GM21619 (cell line): Measurements from ENCODE around the gene KCNJ9.
"Not testable (repeated sequence)": the region's sequence is repeated elsewhere in the genome, so short reads cannot be mapped to it uniquely, and the experiment has no call there.

Experiments
- ATAC-seq: cut with Tn5 transposase; IDR thresholded peaks from one replicate; pipeline ENCODE4 v1.9.1; 2021; ENCODE audit not compliant: unreplicated experiment

The KCNJ9 gene

GRCh38 chr1:160124705-160125478 lies 43.6 kb downstream of the KCNJ9 start:
- no peak for ATAC-seq

GRCh38 chr1:160125746-160126145 lies 44.4 kb downstream of the KCNJ9 start:
- ATAC-seq, result no peak

- ATAC-seq, result not testable (repeated sequence)
Measured at GRCh38 chr1:160126342-160126741, 45.0 kb downstream of the KCNJ9 start.

- no peak for ATAC-seq
Measured at GRCh38 chr1:160127381-160127780, 46.0 kb downstream of the KCNJ9 start.

- ATAC-seq, result no peak
Measured at GRCh38 chr1:160127865-160128523, 46.7 kb downstream of the KCNJ9 start.

GRCh38 chr1:160128636-160129035 lies 47.3 kb downstream of the KCNJ9 start:
- no peak for ATAC-seq

GRCh38 chr1:160129046-160129445 lies 47.7 kb downstream of the KCNJ9 start:
- ATAC-seq, result no peak

- ATAC-seq, result no peak
Measured at GRCh38 chr1:160129558-160129957, 48.2 kb downstream of the KCNJ9 start.

- ATAC-seq, result no peak
Measured at GRCh38 chr1:160129966-160130365, 48.6 kb downstream of the KCNJ9 start.

GRCh38 chr1:160130486-160130885 lies 49.1 kb downstream of the KCNJ9 start:
- no peak for ATAC-seq

- no peak for ATAC-seq
Measured at GRCh38 chr1:160130939-160131338, 49.6 kb downstream of the KCNJ9 start.

GRCh38 chr1:160131803-160132565 lies 50.6 kb downstream of the KCNJ9 start:
- no peak for ATAC-seq

GRCh38 chr1:160133990-160134770 lies 52.8 kb downstream of the KCNJ9 start:
- ATAC-seq, result no peak

- ATAC-seq, result no peak
Measured at GRCh38 chr1:160134791-160135572, 53.6 kb downstream of the KCNJ9 start.

GRCh38 chr1:160136121-160136925 lies 55.0 kb downstream of the KCNJ9 start:
- no peak for ATAC-seq

GRCh38 chr1:160136926-160137200 lies 55.5 kb downstream of the KCNJ9 start:
- ATAC-seq, result no peak

GRCh38 chr1:160137216-160137862 lies 56.0 kb downstream of the KCNJ9 start:
- no peak for ATAC-seq

- ATAC-seq, result no peak
Measured at GRCh38 chr1:160139840-160140239, 58.5 kb downstream of the KCNJ9 start.
